ENCODE results near the gene ANKRD34A. TPM values are rescaled to one million over a fixed set of nuclear protein-coding genes. Genes with fewer than 3 reads are reported as not detected.
A peak's percentile ranks its signal among the peaks of the same experiment; 100 is the strongest.

The ANKRD34A gene
- total and polyA plus RNA-seq, 2 donors from 2014 or later: 0.37 to 0.76 TPM

GRCh38 chr1:145999321-146000024, 35.1 kb upstream of the ANKRD34A start:
- peaks cover 7 to 13% (median 11%) of the 10 kb centered on the region in 3 donors for H3K4me1 ChIP-seq (ENCODE audit: control insufficient read depth in 2 of 3, insufficient read depth in 2 of 3, low read depth in 1 of 3, low read length in 3 of 3)
- peak overlapping the region in 2 of 3 donors; percentile 7 to 8 for H3K9ac ChIP-seq (ENCODE audit: low read length in 3 of 3)
- TF ChIP-seq CTCF (IDR thresholded peaks at IDR 0.05; ENCODE audit: borderline replicate concordance, extremely low read depth, insufficient read depth): no peak
- H3K36me3 ChIP-seq (ENCODE audit: control insufficient read depth in 2 of 3, insufficient read depth in 3 of 3, low read length in 3 of 3): peaks cover 4 to 17% (median 10%) of the 10 kb centered on the region in 3 donors
- H3K27ac ChIP-seq (ENCODE audit: low read depth in 2 of 2, low read length in 2 of 2): peak overlapping the region; percentile 45 to 87
- DNase-seq (peak in 1 of 5 donors; percentile 11), FAIRE-seq (no peak)
- no peaks in the 10 kb centered on the region for H3K27me3 ChIP-seq (ENCODE audit: control insufficient read depth, insufficient read depth, low read length)
- H3K9me3 ChIP-seq (ENCODE audit: control insufficient read depth in 2 of 3, insufficient read depth in 1 of 3, low read length in 3 of 3): no peaks in the 10 kb centered on the region
- intact Hi-C loops (cut with DNase I): no loop called here
- H3K4me3 ChIP-seq (ENCODE audit: low read length in 3 of 3): peak overlapping the region in 2 of 3 donors; percentile 7 to 16

GRCh38 chr1:145997718-145998023, 33.3 kb upstream of the ANKRD34A start:
- Histone ChIP-seq H3K36me3 (ENCODE audit: control insufficient read depth in 2 of 3, insufficient read depth in 3 of 3, low read length in 3 of 3) (peaks cover 21 to 35% (median 28%) of the 10 kb centered on the region in 3 donors), H3K9me3 (ENCODE audit: control insufficient read depth in 2 of 3, insufficient read depth in 1 of 3, low read length in 3 of 3) (no peaks in the 10 kb centered on the region), H3K27me3 (ENCODE audit: control insufficient read depth, insufficient read depth, low read length) (no peaks in the 10 kb centered on the region), H3K27ac (ENCODE audit: low read depth in 2 of 2, low read length in 2 of 2) (peak overlapping the region; percentile 90 to 99), H3K4me3 (ENCODE audit: low read length in 3 of 3) (peak overlapping the region in 2 of 3 donors; percentile 90 to 98), H3K9ac (ENCODE audit: low read length in 3 of 3) (peak overlapping the region in 2 of 3 donors; percentile 81 to 91), H3K4me1 (ENCODE audit: control insufficient read depth in 2 of 3, insufficient read depth in 2 of 3, low read depth in 1 of 3, low read length in 3 of 3) (peaks cover 7 to 13% (median 11%) of the 10 kb centered on the region in 3 donors)
- peak in 2 of 5 donors; percentile 63 to 85 for DNase-seq
- no peak for TF ChIP-seq CTCF (IDR thresholded peaks at IDR 0.05; ENCODE audit: borderline replicate concordance, extremely low read depth, insufficient read depth)
- intact Hi-C loops (cut with DNase I): no loop called here
- no peak for FAIRE-seq

GRCh38 chr1:145997016-145997717, 32.8 kb upstream of the ANKRD34A start:
- Histone ChIP-seq H3K27me3 (ENCODE audit: control insufficient read depth, insufficient read depth, low read length) (no peaks in the 10 kb centered on the region), H3K27ac (ENCODE audit: low read depth in 2 of 2, low read length in 2 of 2) (peak overlapping the region; percentile 90 to 99), H3K4me1 (ENCODE audit: control insufficient read depth in 2 of 3, insufficient read depth in 2 of 3, low read depth in 1 of 3, low read length in 3 of 3) (peaks cover 7 to 16% (median 11%) of the 10 kb centered on the region in 3 donors), H3K4me3 (ENCODE audit: low read length in 3 of 3) (peak overlapping the region; percentile 90 to 98 (median 93)), H3K36me3 (ENCODE audit: control insufficient read depth in 2 of 3, insufficient read depth in 3 of 3, low read length in 3 of 3) (peaks cover 23 to 39% (median 31%) of the 10 kb centered on the region in 3 donors), H3K9me3 (ENCODE audit: control insufficient read depth in 2 of 3, insufficient read depth in 1 of 3, low read length in 3 of 3) (no peaks in the 10 kb centered on the region), H3K9ac (ENCODE audit: low read length in 3 of 3) (peak overlapping the region; percentile 81 to 91 (median 91))
- intact Hi-C loops (cut with DNase I): no loop called here
- FAIRE-seq (no peak), DNase-seq (peak in 3 of 5 donors; percentile 62 to 86 (median 76))
- TF ChIP-seq CTCF (IDR thresholded peaks at IDR 0.05; ENCODE audit: borderline replicate concordance, extremely low read depth, insufficient read depth): no peak
